Muscle of back (tissue), 13 donors: Measurements from ENCODE around the gene ZNF728. TPM values are rescaled to one million over a fixed set of nuclear protein-coding genes. Genes with fewer than 3 reads are reported as not detected.
"Not testable (repeated sequence)": the region's sequence is repeated elsewhere in the genome, so short reads cannot be mapped to it uniquely, and the experiment has no call there.

Experiments used
- DNase-seq, 3 donors: peaks; one replicate each; pipeline versions ENCODE4 v3.0.0 to v3.0.0-alpha.2; 2013
- long read RNA-seq, 9 donors: transcript quantifications; one replicate each; lab custom pipeline, GENCODE V29; 2026
- polyA plus RNA-seq, 10 donors: library from polyadenylated mRNA; unstranded; fragments of 120-200 nt; gene quantifications; one replicate each; pipeline ENCODE4 v1.2.1, GENCODE V29; 2013; ENCODE audit not compliant: insufficient read length in 10 of 10

ZNF728 gene
- polyA plus RNA-seq = under 1 TPM in 6 of 10 donors, not detected in 4; 0.13 to 0.27 (median 0.17) TPM
- long read RNA-seq, donor 1 = 0 reads
- long read RNA-seq, donor 2 = 0 reads
- long read RNA-seq, donor 3 = 0 reads
- long read RNA-seq, donor 4 = 0 reads
- long read RNA-seq, donor 5 = 0 reads
- long read RNA-seq, donor 6 = 0 reads
- long read RNA-seq, donor 7 = 0 reads
- long read RNA-seq, donor 8 = 0 reads
- long read RNA-seq, donor 9 = 0 reads

GRCh38 chr19:23002690-23003422 is at the start of gene ZNF728:
Gene ZNF728, minus strand, starts transcription at chr19:23003176. Its CDS starts 146 bp downstream, at chr19:23003030.
- DNase-seq = peak in 2 of 3 donors; percentile 0 to 2

GRCh38 chr19:23052349-23052748 is 49.4 kb upstream of the ZNF728 start:
- no peak for DNase-seq

GRCh38 chr19:23049256-23049655 is 46.3 kb upstream of the ZNF728 start:
- DNase-seq = no peak

GRCh38 chr19:23046743-23047142 is 43.8 kb upstream of the ZNF728 start:
- DNase-seq = no peak

- no peak for DNase-seq
Observed at GRCh38 chr19:23033721-23034120, 30.7 kb upstream of the ZNF728 start.

- no peak for DNase-seq
Observed at GRCh38 chr19:23015660-23016059, 12.7 kb upstream of the ZNF728 start.

GRCh38 chr19:22994957-22995356 is 8.0 kb downstream of the ZNF728 start:
- DNase-seq = not testable (repeated sequence)

GRCh38 chr19:22976248-22976647 is 26.7 kb downstream of the ZNF728 start:
- no peak for DNase-seq

GRCh38 chr19:22975546-22976136 is 27.3 kb downstream of the ZNF728 start:
- DNase-seq = not testable (repeated sequence)

- no peak for DNase-seq
Observed at GRCh38 chr19:22945560-22945959, 57.4 kb downstream of the ZNF728 start.

- DNase-seq = no peak
Observed at GRCh38 chr19:22935151-22935550, 67.8 kb downstream of the ZNF728 start.

- not testable (repeated sequence) for DNase-seq
Observed at GRCh38 chr19:22927576-22927975, 75.4 kb downstream of the ZNF728 start.

GRCh38 chr19:22925181-22925580 is 77.8 kb downstream of the ZNF728 start:
- not testable (repeated sequence) for DNase-seq

Other genes starting within 250 kb of the ZNF728 start
- gene ZNF99, start 219.0 kb downstream of the ZNF728 start, polyA plus RNA-seq = under 1 TPM; 0.20 to 0.67 (median 0.30) TPM
- gene ZNF723, start 170.9 kb downstream of the ZNF728 start, polyA plus RNA-seq = under 1 TPM in 1 of 10 donors, not detected in 9; 0.08 TPM
- gene ZNF730, start 113.8 kb upstream of the ZNF728 start, polyA plus RNA-seq = 1 to 10 TPM; 1.4 to 3.9 (median 3.0) TPM
- gene ZNF724, start 247.2 kb upstream of the ZNF728 start, polyA plus RNA-seq = 1 to 10 TPM; 1.9 to 3.8 (median 2.6) TPM